ENCODE measurements around the gene COA4.

The COA4 gene

GRCh38 chr11:73866095-73866579, 10.5 kb downstream of the COA4 start:
- no peak for ATAC-seq
- no peak for DNase-seq

DNA sequence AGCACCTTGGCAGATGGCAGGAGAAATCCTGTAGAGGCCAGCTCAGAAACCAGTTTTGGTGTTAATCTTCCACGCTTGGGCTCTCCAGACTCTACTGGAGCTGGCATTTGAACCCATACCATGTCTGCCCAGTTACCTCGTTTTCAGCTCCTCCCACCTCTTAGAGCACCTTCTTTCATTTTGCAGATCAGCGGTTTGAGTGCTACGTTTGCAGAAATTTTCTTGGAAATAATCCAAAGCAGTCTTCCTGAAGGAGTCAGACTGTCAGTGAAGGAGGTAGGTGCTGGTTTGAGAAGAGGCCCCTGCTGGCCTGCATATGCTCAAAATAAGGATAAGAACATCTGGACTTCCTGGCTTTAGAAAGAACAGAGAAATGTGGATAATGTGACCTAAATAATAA, 13.7 kb downstream of the COA4 start:
- no peak for ATAC-seq

DNA sequence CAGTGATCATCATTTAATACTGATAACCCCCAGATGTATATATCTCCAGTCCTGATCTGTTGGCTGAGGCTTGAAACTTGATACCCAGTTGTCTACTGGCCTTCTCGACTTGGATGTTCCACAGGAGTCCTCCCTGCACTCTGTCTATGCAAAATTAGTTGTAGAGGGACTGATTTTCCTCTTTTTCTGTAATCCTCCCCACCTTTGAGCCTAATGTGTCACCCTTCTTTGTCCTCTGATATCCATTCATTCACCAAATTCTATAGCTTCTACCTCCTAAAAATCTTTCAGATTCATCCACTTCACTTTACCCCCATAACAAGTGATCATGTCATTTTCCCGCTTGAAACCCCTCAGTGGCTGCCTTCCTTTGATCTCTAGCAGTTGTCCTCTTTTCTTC, 16.4 kb downstream of the COA4 start:
- DNase-seq, result no peak
- ATAC-seq, result no peak

More for the DNA sequence above, 13.7 kb downstream of the COA4 start:
- no peak for DNase-seq

DNA sequence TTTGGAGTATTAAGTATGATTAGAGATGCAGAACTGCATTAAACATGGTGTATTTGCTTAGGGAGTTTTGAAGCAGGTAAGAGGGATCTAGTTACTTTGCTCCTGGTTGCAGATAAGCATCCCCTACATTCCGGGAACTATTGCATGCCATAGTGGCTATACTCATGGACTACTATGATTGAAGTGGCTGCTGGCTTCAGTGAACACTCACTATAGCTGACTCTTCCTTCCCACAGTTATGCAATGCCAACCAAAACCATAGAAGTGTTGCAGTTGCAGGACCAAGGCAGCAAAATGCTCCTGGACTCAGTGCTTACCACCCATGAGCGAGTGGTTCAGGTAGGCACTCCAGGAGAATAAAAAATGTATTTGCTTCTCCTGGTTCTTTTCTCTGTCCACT, 17.0 kb downstream of the COA4 start:
- DNase-seq, result no peak
- no peak for ATAC-seq

GRCh38 chr11:73856031-73856567, 20.5 kb downstream of the COA4 start:
- no peak for DNase-seq
- no peak for ATAC-seq

GRCh38 chr11:73854680-73855079, 22.0 kb downstream of the COA4 start:
- ATAC-seq (no peak), DNase-seq (no peak)

GRCh38 chr11:73852049-73852448, 24.6 kb downstream of the COA4 start:
- no peak for ATAC-seq
- no peak for DNase-seq

- ATAC-seq (no peak), DNase-seq (no peak)
These were observed 25.4 kb downstream of the COA4 start for GRCh38 chr11:73851046-73851764.

- DNase-seq, result no peak
- no peak for ATAC-seq
These were observed 37.6 kb downstream of the COA4 start for GRCh38 chr11:73839123-73839457.

GRCh38 chr11:73838443-73839122, 38.1 kb downstream of the COA4 start:
- ATAC-seq (no peak), DNase-seq (no peak)

DNA sequence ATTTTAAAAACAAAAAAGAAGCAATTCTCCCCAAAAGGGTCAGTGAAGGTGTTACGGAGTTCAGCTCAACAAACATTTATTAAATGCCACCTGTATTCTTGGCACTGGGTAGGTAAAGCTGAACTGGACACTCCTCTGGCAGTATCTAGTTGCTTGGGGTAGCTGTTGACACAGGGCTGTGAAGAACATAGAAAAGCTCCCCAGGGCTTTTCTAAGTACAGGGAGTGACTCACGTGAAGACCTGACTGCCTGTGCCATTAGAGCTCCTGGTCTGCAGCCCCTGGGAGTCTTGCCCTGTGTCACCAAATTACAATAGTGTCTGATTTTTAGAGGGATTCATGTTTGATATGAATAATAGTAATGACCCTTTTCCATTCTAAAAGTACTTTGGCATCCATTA, 43.6 kb downstream of the COA4 start:
- ATAC-seq, result no peak
- no peak for DNase-seq

DNA sequence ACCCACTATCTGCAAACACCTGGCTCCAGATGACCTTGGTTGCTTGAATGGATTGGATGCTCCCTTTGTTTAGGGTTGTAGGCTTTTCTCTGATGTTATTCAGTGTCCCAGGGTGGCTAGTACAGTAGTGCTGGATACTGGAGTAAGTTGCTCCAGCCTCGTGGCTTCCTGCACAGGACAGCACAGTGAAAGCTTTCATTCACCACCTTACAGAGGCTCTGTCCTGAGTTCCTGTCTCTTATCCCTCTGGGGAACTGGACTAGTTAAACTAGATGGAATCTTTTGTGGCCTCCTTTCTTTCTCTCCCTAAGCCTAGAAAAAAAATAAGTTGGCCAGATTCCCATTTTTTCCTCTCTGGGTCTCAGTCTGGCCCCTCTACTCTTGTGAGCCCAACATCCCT, 46.4 kb downstream of the COA4 start:
- no peak for ATAC-seq
- DNase-seq, result no peak
